Motor neuron (in vitro differentiated cells): ENCODE data around the gene HYAL1. TPM values are rescaled to one million over a fixed set of nuclear protein-coding genes. Genes with fewer than 3 reads are reported as not detected.
"Not testable (repeated sequence)": the region's sequence is repeated elsewhere in the genome, so short reads cannot be mapped to it uniquely, and the experiment has no call there.

ENCODE experiments used
- ATAC-seq, 8 experiments: fragments of 200-7000 bp; cut with Tn5 transposase; replicated peaks in 6 of 8; 2 replicates each; pipeline ENCODE4 v1.8.0; 2021; ENCODE audit warnings: mild to moderate bottlenecking in 8 of 8, moderate library complexity in 8 of 8
- H3K27ac ChIP-seq, 2 donors: fragments of 250-450 bp; sonication (Bioruptor Pico); 2 replicates each; pipeline ENCODE4 v1.9.0; 2021; ENCODE audit warnings: antibody characterized with exemption in 2 of 2, mild to moderate bottlenecking in 2 of 2, moderate library complexity in 1 of 2
- H3K4me1 ChIP-seq, 2 donors: fragments of 250-450 bp; sonication (Bioruptor Pico); replicated peaks in 1 of 2; 2 replicates each; pipeline ENCODE4 v1.6.1; 2021; ENCODE audit warnings: antibody characterized with exemption in 2 of 2, mild to moderate bottlenecking in 2 of 2, moderate library complexity in 1 of 2
- H3K4me3 ChIP-seq, 5 donors: fragments of 250-450 bp; sonication (Bioruptor Pico); 2 replicates each; pipeline ENCODE4 v1.9.0; 2021; ENCODE audit warnings: antibody characterized with exemption in 5 of 5, mild to moderate bottlenecking in 5 of 5, moderate library complexity in 4 of 5
- WGBS, 10 experiments: fragments of 450-650 bp; shearing (Covaris generic); methylation state at CpG; one replicate each; pipeline ENCODE4 v1.0.0; 2022; 5-methylcytosine and 5-hydroxymethylcytosine counted together
- in situ Hi-C, 9 experiments: fragments of 400-800 bp; cut with MboI; loops; one replicate each; pipeline ENCODE4 v1.15.0; 2021; ENCODE audit warnings: low sequenced_read_pairs in 9 of 9, low pct_unique_long_range_greater_than_20kb in 2 of 9; ENCODE audit not compliant: unreplicated experiment in 9 of 9
- total RNA-seq, 8 experiments: library from RNA; unstranded; fragments of 300-600 nt; gene quantifications; 2 replicates each; pipeline versions ENCODE4 v1.2.3 to v1.2.4, GENCODE V29; 2022

Gene HYAL1
- total RNA-seq, 8 experiments from 2014 or later = 0.63 to 35.4 (median 1.2) TPM

DNA sequence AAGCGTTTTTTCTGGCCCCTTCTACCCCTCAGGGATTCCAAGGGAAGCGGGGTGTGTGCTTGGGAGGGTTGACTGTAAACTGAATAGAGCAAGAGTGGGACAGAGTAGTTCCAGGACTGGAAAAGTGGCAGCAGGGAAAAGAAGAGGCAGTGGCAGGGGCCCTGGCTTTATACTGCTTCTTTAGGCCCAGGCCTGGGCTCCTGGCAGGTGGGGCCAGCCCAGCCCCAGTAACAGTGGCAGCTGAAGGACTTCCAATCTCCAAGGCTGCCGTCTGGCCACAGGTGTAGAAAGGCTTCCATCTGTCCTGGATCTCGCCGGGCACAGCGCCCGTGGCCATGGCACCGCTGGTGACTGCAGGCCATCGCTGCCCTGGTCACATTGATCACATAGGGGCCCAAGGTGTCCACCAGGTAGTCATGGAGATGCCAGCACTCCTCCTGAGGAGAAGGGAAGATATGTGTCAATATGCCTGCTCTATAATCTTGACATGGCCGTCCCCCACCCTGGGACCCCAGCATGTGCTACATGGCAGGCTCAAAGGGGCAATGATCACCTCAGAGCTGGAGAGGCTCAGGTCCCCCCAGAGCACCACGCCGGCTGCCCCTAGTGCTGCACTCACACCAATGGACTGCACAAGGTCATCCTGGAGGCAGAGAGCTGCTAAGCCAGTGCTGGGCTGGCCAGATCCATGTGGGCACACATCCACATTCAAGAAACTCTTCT, 10.1 kb downstream of the HYAL1 start:
- ATAC-seq = no peak
- H3K4me1 ChIP-seq = peaks cover 10 to 14% of the 10 kb centered on the region in 2 donors
- in situ Hi-C loops = no loop called here
- H3K4me3 ChIP-seq = peak overlapping the region in 2 of 5 donors; percentile 79 to 97
- 0 to 100% (median 42%) methylated on average over 1 to 8 of the region's 12 CpGs; no CpG with 5 or more reads in 6 of the 10 experiments for WGBS, 10 experiments
- peak overlapping the region in 1 of 2 donors; percentile 50 for H3K27ac ChIP-seq

DNA sequence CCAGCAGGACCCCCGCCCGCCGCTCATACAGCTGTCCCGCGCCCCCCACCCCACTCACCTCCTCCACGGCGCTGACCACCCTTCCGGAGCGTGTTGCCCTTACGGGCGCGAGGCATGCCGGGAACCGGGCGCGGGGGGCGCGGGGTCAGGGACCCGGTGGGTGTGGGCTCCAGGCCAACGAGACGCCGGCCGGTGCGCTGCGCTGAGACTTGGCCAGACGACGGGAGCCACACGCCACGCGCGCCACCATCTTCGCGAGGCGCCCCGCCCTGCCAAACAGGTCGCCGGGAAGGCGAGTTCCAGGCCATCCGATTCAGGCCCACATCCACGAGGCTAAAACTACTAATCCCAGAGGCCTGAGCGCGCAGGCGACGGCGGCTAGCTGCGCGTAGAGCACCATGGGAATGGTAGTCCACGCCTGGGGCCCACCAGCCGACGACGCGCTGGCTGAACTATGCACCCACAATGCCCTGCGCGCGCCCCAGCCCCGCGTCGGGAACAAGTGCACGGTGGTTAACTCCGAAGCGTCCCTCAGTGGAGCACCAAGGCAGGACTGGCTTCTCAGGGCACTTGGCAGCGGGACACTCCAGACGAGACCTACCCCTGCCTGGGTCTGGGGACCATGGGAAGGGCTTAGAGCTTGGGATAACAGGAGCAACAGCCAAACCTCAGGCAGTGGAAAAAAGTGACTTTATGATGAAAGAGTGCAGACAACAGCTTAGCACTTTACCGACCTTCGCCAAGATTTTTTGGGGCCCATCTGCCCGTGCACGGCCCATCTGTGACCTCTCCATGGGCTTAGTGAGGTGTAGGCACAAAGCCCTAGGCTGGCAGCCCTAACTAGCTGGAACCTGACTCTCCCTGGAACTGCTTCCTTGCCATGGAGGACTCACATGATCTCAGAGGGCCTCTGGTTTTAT, 11.0 kb downstream of the HYAL1 start, which contains the start of gene IFRD2:
Gene IFRD2, minus strand, starts transcription at position 271 of the 920 bp plus-strand sequence. Its CDS starts 155 bp downstream, at position 116.
- peak within 1 kb of the TSS; percentile 70 to 97 (median 75) for H3K4me3 ChIP-seq
- H3K27ac ChIP-seq = peak within 1 kb of the TSS; percentile 37 to 71
- ATAC-seq = peak; percentile 93 to 97 (median 94)
- peaks cover 7 to 10% of the 10 kb centered on the region in 2 donors for H3K4me1 ChIP-seq
- 0 to 45% (median 1%) methylated on average over 2 to 21 of the region's 67 CpGs; no CpG with 5 or more reads in 5 of the 10 experiments for WGBS, 10 experiments
- in situ Hi-C loops = no loop called here

GRCh38 chr3:50290161-50290641, 13.2 kb downstream of the HYAL1 start:
- H3K4me3 ChIP-seq = no peak overlapping the region
- peaks cover 7 to 10% of the 10 kb centered on the region in 2 donors for H3K4me1 ChIP-seq
- no peak for ATAC-seq
- in situ Hi-C loops = no loop called here
- 83 to 100% (median 89%) methylated on average over 1 to 7 of the region's 16 CpGs; no CpG with 5 or more reads in 5 of the 10 experiments for WGBS, 10 experiments
- H3K27ac ChIP-seq = no peak overlapping the region

- ATAC-seq = no peak
Observed at GRCh38 chr3:50289130-50289529, 14.2 kb downstream of the HYAL1 start.

DNA sequence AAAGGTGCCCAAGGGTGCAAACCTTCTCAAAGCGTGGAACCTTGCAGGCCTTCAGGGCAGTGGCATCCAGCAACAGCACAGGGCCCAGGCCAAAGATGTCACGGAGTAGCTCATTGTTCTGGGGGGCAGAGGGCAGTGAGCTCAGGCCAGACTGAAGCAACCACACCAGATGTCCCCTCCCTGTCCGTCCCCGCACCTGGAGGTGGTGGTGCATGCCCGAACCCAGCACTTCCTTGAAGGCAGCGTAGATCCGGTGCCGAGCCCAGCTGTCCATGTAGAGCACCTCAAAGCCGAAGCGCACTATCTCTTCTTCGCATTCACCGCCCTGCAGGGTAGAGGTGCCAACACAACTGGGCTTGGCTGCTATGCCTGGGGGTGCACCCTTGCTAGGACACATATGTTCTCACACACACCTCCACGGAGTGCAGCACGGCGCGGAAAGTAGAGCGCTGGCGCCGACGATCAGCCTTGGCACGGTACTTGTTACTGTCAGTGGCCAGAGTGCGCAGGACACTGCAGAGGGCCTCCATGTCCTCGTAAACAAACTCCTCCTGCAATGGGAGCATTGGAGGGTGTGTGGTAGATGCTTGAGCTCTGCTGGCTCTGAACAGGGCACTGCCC, 14.9 kb downstream of the HYAL1 start:
- ATAC-seq = no peak
- peaks cover 7 to 10% of the 10 kb centered on the region in 2 donors for H3K4me1 ChIP-seq
- in situ Hi-C loops = no loop called here
- no peak overlapping the region for H3K27ac ChIP-seq
- 80 to 100% (median 94%) methylated on average over 1 to 10 of the region's 23 CpGs; no CpG with 5 or more reads in 4 of the 10 experiments for WGBS, 10 experiments
- no peak overlapping the region for H3K4me3 ChIP-seq

More at GRCh38 chr3:50289130-50289529, 14.2 kb downstream of the HYAL1 start:
- in situ Hi-C loops = no loop called here
- WGBS, 10 experiments = 82 to 100% methylated on average over 2 to 4 of the region's 6 CpGs; no CpG with 5 or more reads in 8 of the 10 experiments
- no peak overlapping the region for H3K4me3 ChIP-seq
- H3K27ac ChIP-seq = no peak overlapping the region
- H3K4me1 ChIP-seq = peaks cover 7 to 10% of the 10 kb centered on the region in 2 donors

DNA sequence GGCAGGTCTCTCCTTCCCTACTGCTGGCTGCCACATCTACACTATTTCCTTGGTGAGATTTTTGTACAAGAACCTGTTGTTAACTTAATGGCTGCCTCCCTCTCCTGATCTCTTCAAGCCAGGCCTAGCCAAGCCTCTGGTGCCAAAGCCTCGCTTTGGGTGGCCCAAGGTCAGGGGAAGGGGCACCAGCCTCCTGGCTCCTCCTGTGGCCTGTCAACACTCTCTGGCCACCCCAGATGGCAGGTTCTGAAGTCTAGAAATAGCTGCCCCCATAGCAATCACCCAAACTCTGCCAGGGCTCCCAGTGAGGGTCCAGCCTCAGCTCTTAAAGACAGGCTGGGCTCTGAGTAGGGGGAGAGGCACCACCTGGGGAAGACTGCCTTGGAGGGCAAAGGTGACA, 16.1 kb downstream of the HYAL1 start:
- H3K27ac ChIP-seq = no peak overlapping the region
- 100% methylated on average over 1 of the region's 1 CpG; no CpG with 5 or more reads in 8 of the 10 experiments for WGBS, 10 experiments
- peaks cover 4 to 5% of the 10 kb centered on the region in 2 donors for H3K4me1 ChIP-seq
- ATAC-seq = no peak
- in situ Hi-C loops = no loop called here
- no peak overlapping the region for H3K4me3 ChIP-seq

DNA sequence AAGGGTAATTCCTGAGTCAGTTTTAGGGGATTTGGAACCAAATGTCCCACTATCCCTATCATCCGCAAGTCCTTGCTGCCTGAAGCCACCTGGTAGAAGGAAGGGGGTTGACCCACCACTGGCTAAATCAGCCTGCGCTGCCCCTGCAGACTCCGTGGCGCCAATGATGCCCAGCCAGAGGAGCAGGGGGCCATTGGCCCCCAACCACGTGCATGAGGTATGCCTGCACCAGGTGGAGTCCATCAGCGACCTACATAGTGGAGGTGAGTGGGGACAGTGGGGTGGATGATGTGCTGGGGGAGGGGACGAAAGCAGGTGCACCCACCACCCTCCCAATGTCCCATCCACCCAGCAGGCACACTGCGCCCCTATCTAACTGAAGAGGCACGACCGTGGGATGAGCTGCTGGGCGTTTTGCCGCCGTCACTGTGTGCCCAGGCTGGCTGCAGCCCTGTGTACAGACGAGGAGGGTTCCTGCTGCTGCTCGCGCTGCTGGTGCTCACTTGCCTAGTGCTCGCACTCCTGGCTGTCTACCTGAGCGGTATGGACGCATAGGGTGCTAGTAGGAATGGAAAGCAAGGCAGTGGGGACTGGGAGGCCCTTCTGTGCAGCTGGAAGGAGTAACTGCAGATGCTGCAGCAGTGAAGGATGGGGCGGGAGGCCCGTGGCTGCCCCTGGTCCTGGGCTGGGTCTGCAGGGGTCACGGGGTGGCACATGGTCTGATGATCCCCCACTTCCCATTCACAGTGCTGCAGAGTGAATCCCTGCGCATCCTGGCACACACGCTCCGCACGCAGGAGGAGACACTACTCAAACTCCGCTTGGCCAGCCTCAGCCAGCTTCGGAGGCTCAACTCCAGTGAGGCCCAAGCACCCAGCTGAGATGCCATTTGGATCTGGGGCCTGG, 16.8 kb downstream of the HYAL1 start:
- in situ Hi-C loops = no loop called here
- Histone ChIP-seq H3K4me3 (no peak overlapping the region), H3K27ac (no peak overlapping the region), H3K4me1 (peaks cover 4 to 5% of the 10 kb centered on the region in 2 donors)
- ATAC-seq = peak in 4 of 8 experiments; percentile 11 to 18 (median 16)
- 93 to 100% (median 97%) methylated on average over 1 to 16 of the region's 28 CpGs; no CpG with 5 or more reads in 5 of the 10 experiments for WGBS, 10 experiments

DNA sequence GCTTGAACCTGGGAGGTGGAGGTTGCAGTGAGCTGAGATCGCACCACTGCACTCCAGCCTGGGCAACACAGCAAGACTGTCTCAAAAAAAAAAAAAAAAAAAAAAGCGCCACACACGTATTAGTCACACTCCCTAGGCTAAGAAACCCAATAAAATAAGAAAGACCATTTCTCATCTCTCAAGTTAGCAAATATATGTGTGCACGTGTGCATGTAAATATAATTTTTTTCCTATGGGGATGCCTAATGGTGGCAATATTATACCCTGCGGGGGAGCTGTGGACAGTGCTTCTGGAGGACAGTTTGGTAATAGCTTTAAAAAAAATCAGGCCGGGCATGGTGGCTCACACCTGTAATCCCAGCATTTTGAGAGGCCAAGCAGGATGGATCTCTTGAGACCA, 19.3 kb downstream of the HYAL1 start:
- H3K4me3 ChIP-seq, ATAC-seq, H3K27ac ChIP-seq, H3K4me1 ChIP-seq, in situ Hi-C loops: not testable (repeated sequence)
- WGBS, 10 experiments = 74 to 100% (median 93%) methylated on average over 1 to 6 of the region's 6 CpGs; no CpG with 5 or more reads in 2 of the 10 experiments

DNA sequence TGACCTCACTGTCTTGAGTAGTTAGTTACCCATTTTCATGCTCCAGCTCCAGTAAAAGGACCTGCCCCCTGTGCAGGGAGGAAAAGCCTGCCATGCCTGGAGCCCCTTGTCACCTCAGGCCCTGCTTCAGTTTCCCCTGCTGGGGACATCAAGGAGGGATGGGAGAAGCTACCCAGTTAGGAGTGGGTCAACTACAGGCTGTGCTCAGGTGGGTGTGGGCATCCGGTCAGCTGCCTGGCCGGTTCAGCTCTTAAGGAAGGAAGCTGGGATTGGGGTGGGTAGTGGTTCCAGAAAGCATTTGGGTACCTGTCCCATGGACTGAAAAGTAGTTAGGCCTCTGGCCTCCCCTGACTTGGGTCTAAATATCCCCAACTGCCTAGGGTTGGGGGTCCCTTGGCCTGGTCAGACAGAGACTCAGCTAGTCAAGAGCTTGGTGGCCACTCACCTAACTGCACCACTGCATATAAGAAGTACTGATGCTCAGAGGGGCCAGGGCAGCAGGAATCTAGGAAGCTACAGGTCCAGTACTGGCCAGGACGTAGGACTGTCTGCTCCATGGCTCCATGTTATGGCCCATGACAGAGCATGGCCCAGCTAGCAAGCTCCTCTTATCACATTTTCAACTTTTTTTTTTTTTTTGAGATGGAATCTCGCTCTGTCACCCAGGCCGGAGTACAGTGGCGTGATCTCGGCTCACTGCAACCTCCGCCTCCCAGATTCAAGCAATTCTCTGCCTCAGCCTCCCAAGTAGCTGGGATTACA, 23.9 kb downstream of the HYAL1 start:
- no peaks in the 10 kb centered on the region for H3K4me1 ChIP-seq
- peak in 1 of 8 experiments; percentile 5 for ATAC-seq
- H3K4me3 ChIP-seq = no peak overlapping the region
- 92 to 100% (median 94%) methylated on average over 1 to 7 of the region's 8 CpGs; no CpG with 5 or more reads in 4 of the 10 experiments for WGBS, 10 experiments
- in situ Hi-C loops = loop anchor here in 2 of 9 experiments (10.0 kb wide), 1 partner anchor 85 kb away; the partner anchor contains the start of gene GNAT1 (in 2 of the 2)
- no peak overlapping the region for H3K27ac ChIP-seq

GRCh38 chr3:50278880-50279224, 24.5 kb downstream of the HYAL1 start, which contains the start of gene LSMEM2:
LSMEM2 (plus strand) TSS chr3:50279087; CDS start chr3:50279114, 27 bp downstream.
- no peak for ATAC-seq
- in situ Hi-C loops = loop anchor here in 2 of 9 experiments (10.0 kb wide), 1 partner anchor 84 kb away; the partner anchor contains the start of gene GNAT1 (in 2 of the 2)
- WGBS, 10 experiments = 14% methylated on average over 1 of the region's 2 CpGs; no CpG with 5 or more reads in 9 of the 10 experiments
- Histone ChIP-seq H3K4me3 (no peak within 1 kb of the TSS), H3K4me1 (no peaks in the 10 kb centered on the region), H3K27ac (no peak within 1 kb of the TSS)
